ENCODE data around the gene IQCM. TPM values are rescaled to one million over a fixed set of nuclear protein-coding genes. Genes with fewer than 3 reads are reported as not detected.
A peak's percentile ranks its signal among the peaks of the same experiment; 100 is the strongest.

Gene IQCM
- total and polyA plus RNA-seq, 2 donors (not counting 1 experiment from before 2014, with no cell fraction given), result not detected

DNA sequence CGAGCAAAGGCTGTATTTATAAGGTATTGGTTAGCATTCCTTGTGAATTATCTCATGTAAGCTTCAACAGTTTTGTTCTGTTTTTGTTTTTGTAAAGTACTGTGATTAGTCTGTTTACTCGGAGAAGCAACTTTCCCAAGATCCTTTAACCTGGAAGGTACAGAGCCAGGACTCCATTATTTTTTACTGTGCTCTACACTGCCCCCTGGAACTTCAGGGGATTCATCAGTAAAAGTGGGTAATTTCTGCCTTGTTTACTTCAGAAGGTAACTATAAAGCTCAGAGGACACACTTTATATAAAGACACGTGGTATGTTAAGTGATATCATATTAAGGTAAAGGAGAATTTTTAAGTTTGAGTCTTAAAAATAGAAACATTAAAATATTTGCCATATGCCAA lies 124.9 kb downstream of the IQCM start:
- H3K27me3 ChIP-seq (ENCODE audit: control insufficient read depth, insufficient read depth, low read length), result no peaks in the 10 kb centered on the region
- TF ChIP-seq, protein P1, sequence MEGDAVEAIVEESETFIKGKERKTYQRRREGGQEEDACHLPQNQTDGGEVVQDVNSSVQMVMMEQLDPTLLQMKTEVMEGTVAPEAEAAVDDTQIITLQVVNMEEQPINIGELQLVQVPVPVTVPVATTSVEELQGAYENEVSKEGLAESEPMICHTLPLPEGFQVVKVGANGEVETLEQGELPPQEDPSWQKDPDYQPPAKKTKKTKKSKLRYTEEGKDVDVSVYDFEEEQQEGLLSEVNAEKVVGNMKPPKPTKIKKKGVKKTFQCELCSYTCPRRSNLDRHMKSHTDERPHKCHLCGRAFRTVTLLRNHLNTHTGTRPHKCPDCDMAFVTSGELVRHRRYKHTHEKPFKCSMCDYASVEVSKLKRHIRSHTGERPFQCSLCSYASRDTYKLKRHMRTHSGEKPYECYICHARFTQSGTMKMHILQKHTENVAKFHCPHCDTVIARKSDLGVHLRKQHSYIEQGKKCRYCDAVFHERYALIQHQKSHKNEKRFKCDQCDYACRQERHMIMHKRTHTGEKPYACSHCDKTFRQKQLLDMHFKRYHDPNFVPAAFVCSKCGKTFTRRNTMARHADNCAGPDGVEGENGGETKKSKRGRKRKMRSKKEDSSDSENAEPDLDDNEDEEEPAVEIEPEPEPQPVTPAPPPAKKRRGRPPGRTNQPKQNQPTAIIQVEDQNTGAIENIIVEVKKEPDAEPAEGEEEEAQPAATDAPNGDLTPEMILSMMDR (conservative IDR thresholded peaks at IDR 0.05 in 1 of 2, IDR thresholded peaks at IDR 0.05 in 1 of 2; ENCODE audit: low read depth in 1 of 2, low read length in 2 of 2), result peak in 1 of 2 donors; percentile 19
- no peak for TF ChIP-seq EZH2 (IDR thresholded peaks at IDR 0.05; ENCODE audit: low read length, missing control alignments)

DNA sequence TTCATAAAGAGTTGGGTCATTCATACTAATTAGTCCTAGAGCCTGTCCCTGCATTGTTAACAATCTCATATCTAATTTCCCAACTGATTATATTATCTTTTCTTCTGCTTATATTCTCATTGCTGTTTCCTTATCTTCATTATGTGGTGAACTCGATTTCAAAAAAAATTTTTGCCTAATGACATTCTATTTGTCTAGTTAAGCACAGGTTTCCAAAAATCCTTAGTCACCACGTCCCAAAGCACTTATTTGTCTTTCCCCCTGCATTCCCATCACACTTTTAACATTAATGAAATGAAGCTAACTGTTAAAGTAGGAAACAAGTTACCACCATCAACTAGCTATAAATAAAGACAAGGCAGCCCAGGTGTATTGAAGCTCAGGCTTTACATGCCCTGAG lies 131.1 kb downstream of the IQCM start:
- Histone ChIP-seq H3K27me3 (ENCODE audit: control insufficient read depth, insufficient read depth, low read length) (no peaks in the 10 kb centered on the region), H2AFZ (ENCODE audit: low read length) (no peak overlapping the region), H3K9me3 (ENCODE audit: control insufficient read depth, insufficient read depth, low read depth, low read length) (no peaks in the 10 kb centered on the region), H3K36me3 (ENCODE audit: control insufficient read depth, insufficient read depth, low read length) (no peaks in the 10 kb centered on the region), H4K20me1 (ENCODE audit: control insufficient read depth, extremely low read depth, insufficient read depth, low read length) (no peaks in the 10 kb centered on the region), H3K79me2 (ENCODE audit: control insufficient read depth, insufficient read depth, low read length) (no peaks in the 10 kb centered on the region), H3K9ac (ENCODE audit: insufficient read depth, low read length) (no peak overlapping the region), H3K27ac (ENCODE audit: insufficient read depth, low read length) (no peak overlapping the region), H3K4me2 (ENCODE audit: extremely low read depth, insufficient read depth, low read length) (no peak overlapping the region), H3K4me1 (ENCODE audit: control insufficient read depth, extremely low read depth, insufficient read depth, low read length) (no peaks in the 10 kb centered on the region), H3K4me3 (replicated peaks in 1 of 4; ENCODE audit: control extremely low read depth in 1 of 4, insufficient read depth in 1 of 4, low read depth in 3 of 4, low read length in 4 of 4) (no peak overlapping the region)
- peak in 1 of 2 donors; percentile 61 for DNase-seq (ENCODE audit: low read depth in 2 of 2)
- TF ChIP-seq, protein P1 (conservative IDR thresholded peaks at IDR 0.05 in 1 of 2, IDR thresholded peaks at IDR 0.05 in 1 of 2; ENCODE audit: low read depth in 1 of 2, low read length in 2 of 2), result no peak
- no peak for TF ChIP-seq EZH2 (IDR thresholded peaks at IDR 0.05; ENCODE audit: low read length, missing control alignments)

More for the DNA sequence above, 124.9 kb downstream of the IQCM start:
- H2AFZ ChIP-seq (ENCODE audit: low read length), result no peak overlapping the region
- no peak for DNase-seq (ENCODE audit: low read depth in 2 of 2)
- no peak overlapping the region for H3K9ac ChIP-seq (ENCODE audit: insufficient read depth, low read length)
- H3K36me3 ChIP-seq (ENCODE audit: control insufficient read depth, insufficient read depth, low read length), result no peaks in the 10 kb centered on the region
- H3K79me2 ChIP-seq (ENCODE audit: control insufficient read depth, insufficient read depth, low read length), result no peaks in the 10 kb centered on the region
- H3K4me2 ChIP-seq (ENCODE audit: extremely low read depth, insufficient read depth, low read length), result no peak overlapping the region
- no peaks in the 10 kb centered on the region for H3K9me3 ChIP-seq (ENCODE audit: control insufficient read depth, insufficient read depth, low read depth, low read length)
- no peaks in the 10 kb centered on the region for H4K20me1 ChIP-seq (ENCODE audit: control insufficient read depth, extremely low read depth, insufficient read depth, low read length)
- no peak overlapping the region for H3K27ac ChIP-seq (ENCODE audit: insufficient read depth, low read length)
- H3K4me3 ChIP-seq (replicated peaks in 1 of 4; ENCODE audit: control extremely low read depth in 1 of 4, insufficient read depth in 1 of 4, low read depth in 3 of 4, low read length in 4 of 4), result no peak overlapping the region
- no peaks in the 10 kb centered on the region for H3K4me1 ChIP-seq (ENCODE audit: control insufficient read depth, extremely low read depth, insufficient read depth, low read length)

DNA sequence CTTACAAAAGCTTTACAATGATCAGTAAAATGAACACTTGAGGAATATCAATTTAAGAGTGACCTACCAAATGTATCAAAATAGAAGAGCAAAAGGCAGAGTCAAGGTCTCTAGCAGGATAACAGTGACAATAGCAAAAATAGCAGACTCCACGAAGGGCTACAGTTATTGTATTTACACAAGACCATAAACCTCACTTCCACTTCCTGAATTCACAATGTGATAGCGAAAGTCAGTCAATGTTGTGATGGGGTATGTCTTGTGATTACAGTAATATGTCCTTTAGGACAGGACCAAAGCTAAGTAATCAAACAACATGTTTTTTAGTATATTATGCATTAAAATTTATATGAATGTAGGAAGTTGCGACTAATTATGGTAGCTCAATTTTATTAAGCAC lies 139.6 kb downstream of the IQCM start:
- no peak overlapping the region for H3K27ac ChIP-seq (ENCODE audit: insufficient read depth, low read length)
- no peaks in the 10 kb centered on the region for H3K9me3 ChIP-seq (ENCODE audit: control insufficient read depth, insufficient read depth, low read depth, low read length)
- TF ChIP-seq, protein P1 (conservative IDR thresholded peaks at IDR 0.05 in 1 of 2, IDR thresholded peaks at IDR 0.05 in 1 of 2; ENCODE audit: low read depth in 1 of 2, low read length in 2 of 2), result no peak
- no peak for TF ChIP-seq EZH2 (IDR thresholded peaks at IDR 0.05; ENCODE audit: low read length, missing control alignments)
- H3K4me2 ChIP-seq (ENCODE audit: extremely low read depth, insufficient read depth, low read length), result no peak overlapping the region
- no peak overlapping the region for H3K4me3 ChIP-seq (replicated peaks in 1 of 4; ENCODE audit: control extremely low read depth in 1 of 4, insufficient read depth in 1 of 4, low read depth in 3 of 4, low read length in 4 of 4)
- no peaks in the 10 kb centered on the region for H3K4me1 ChIP-seq (ENCODE audit: control insufficient read depth, extremely low read depth, insufficient read depth, low read length)
- H4K20me1 ChIP-seq (ENCODE audit: control insufficient read depth, extremely low read depth, insufficient read depth, low read length), result no peaks in the 10 kb centered on the region
- DNase-seq (ENCODE audit: low read depth in 2 of 2), result peak in 1 of 2 donors; percentile 2
- no peak overlapping the region for H2AFZ ChIP-seq (ENCODE audit: low read length)
- no peaks in the 10 kb centered on the region for H3K79me2 ChIP-seq (ENCODE audit: control insufficient read depth, insufficient read depth, low read length)
- H3K36me3 ChIP-seq (ENCODE audit: control insufficient read depth, insufficient read depth, low read length), result no peaks in the 10 kb centered on the region
- no peak overlapping the region for H3K9ac ChIP-seq (ENCODE audit: insufficient read depth, low read length)
- H3K27me3 ChIP-seq (ENCODE audit: control insufficient read depth, insufficient read depth, low read length), result no peaks in the 10 kb centered on the region
